HepG2 (cell line): ENCODE data around the gene TEKT5. TPM values are rescaled to one million over a fixed set of nuclear protein-coding genes. Genes with fewer than 3 reads are reported as not detected.
A peak's percentile ranks its signal among the peaks of the same experiment; 100 is the strongest.

ENCODE experiments used
- ARHGAP35 ChIP-seq: sonication (generic); formaldehyde crosslinking; IDR thresholded peaks from 2 replicates; pipeline ENCODE4 v1.9.0; 2022; ENCODE audit warnings: mild to moderate bottlenecking, inconsistent platforms, moderate library complexity, missing genetic modification reagents, borderline replicate concordance
- BRD4 ChIP-seq: sonication (generic); formaldehyde crosslinking; IDR thresholded peaks from 2 replicates; pipeline ENCODE4 v1.4.0; 2020; ENCODE audit warnings: missing genetic modification reagents
- CC2D1A ChIP-seq: sonication (generic); formaldehyde crosslinking; IDR thresholded peaks from 2 replicates; pipeline ENCODE4 v1.8.1; 2023; ENCODE audit warnings: mild to moderate bottlenecking, missing genetic modification reagents
- CREB1 ChIP-seq, 2 experiments: fragments of 450-650 bp in 1 of 2; IDR thresholded peaks; 2 replicates each; pipeline ENCODE4 v1.6.1; 2016 to 2017; ENCODE audit warnings: control low read depth in 1 of 2, mild to moderate bottlenecking in 1 of 2, missing compliant biosample characterization in 1 of 2, missing genetic modification characterization in 1 of 2
- HNF1B ChIP-seq: sonication (generic); formaldehyde crosslinking; IDR thresholded peaks from 2 replicates; pipeline ENCODE4 v1.5.1; 2020; ENCODE audit warnings: mild to moderate bottlenecking, moderate library complexity, missing genetic modification reagents
- MLXIP ChIP-seq: sonication (generic); formaldehyde crosslinking; IDR thresholded peaks from 2 replicates; pipeline ENCODE4 v1.9.0; 2021; ENCODE audit warnings: missing genetic modification reagents, borderline replicate concordance
- SPEN ChIP-seq: sonication (generic); formaldehyde crosslinking; IDR thresholded peaks from 2 replicates; pipeline ENCODE4 v1.5.1; 2020; ENCODE audit warnings: low read depth, mild to moderate bottlenecking, missing genetic modification reagents
- SRF ChIP-seq: IDR thresholded peaks from 2 replicates; pipeline ENCODE4 v1.6.1; 2011; ENCODE audit warnings: mild to moderate bottlenecking, low read depth, low read length, moderate library complexity
- ZHX2 ChIP-seq, 2 experiments: sonication (generic) in 1 of 2; formaldehyde crosslinking in 1 of 2; IDR thresholded peaks; 2 replicates each; pipeline versions ENCODE4 v1.6.1 to v1.9.0; 2014 to 2022; ENCODE audit warnings: antibody characterized with exemption in 1 of 2, borderline replicate concordance in 1 of 2, inconsistent platforms in 1 of 2, low read depth in 1 of 2, missing genetic modification reagents in 1 of 2
- ZNF367 ChIP-seq: sonication (generic); formaldehyde crosslinking; IDR thresholded peaks from 2 replicates; pipeline ENCODE4 v1.4.0; 2020; ENCODE audit warnings: missing genetic modification reagents, borderline replicate concordance
- ZNF441 ChIP-seq: sonication (generic); formaldehyde crosslinking; IDR thresholded peaks from 2 replicates; pipeline ENCODE4 v1.7.0; 2021; ENCODE audit warnings: missing genetic modification reagents, borderline replicate concordance
- ZNF605 ChIP-seq: sonication (generic); formaldehyde crosslinking; IDR thresholded peaks from 2 replicates; pipeline ENCODE4 v1.8.0; 2022; ENCODE audit warnings: mild to moderate bottlenecking, missing genetic modification reagents
- ZNF607 ChIP-seq: sonication (generic); formaldehyde crosslinking; IDR thresholded peaks from 2 replicates; pipeline ENCODE4 v1.5.1; 2020; ENCODE audit warnings: missing genetic modification reagents, mild to moderate bottlenecking, borderline replicate concordance
- ZNF660 ChIP-seq: sonication (generic); formaldehyde crosslinking; IDR thresholded peaks from 2 replicates; pipeline ENCODE4 v1.5.1; 2020; ENCODE audit warnings: mild to moderate bottlenecking, low read depth, missing genetic modification reagents, borderline replicate concordance
- ZNF792 ChIP-seq: IDR thresholded peaks from 2 replicates; pipeline ENCODE4 v1.6.1; 2016
- ZNF883 ChIP-seq: sonication (generic); formaldehyde crosslinking; IDR thresholded peaks from 2 replicates; pipeline ENCODE4 v1.5.1; 2020; ENCODE audit warnings: mild to moderate bottlenecking, missing genetic modification reagents; ENCODE audit errors: not compliant biosample characterization
- polyA plus RNA-seq, 8 experiments: library from polyadenylated mRNA; depleted of rRNA in 3 of 8; stranded (reverse) in 7 of 8; unstranded in 1 of 8; fragments of >200 nt; fragmentation: Illumina TruSeq in 4 of 8; extraction: Trizol in 4 of 8; gene quantifications; 2 replicates each; pipeline versions ENCODE4 v1.2.1 to v1.2.3, GENCODE V29; 2011 to 2016; ENCODE audit warnings: low read depth in 4 of 8, missing spikeins in 1 of 8, mixed read lengths in 1 of 8; ENCODE audit not compliant: insufficient read depth in 1 of 8
- total RNA-seq, 5 experiments: library from RNA; depleted of rRNA; stranded (reverse); fragments of >200 nt; fragmentation: Illumina TruSeq; extraction: Trizol; gene quantifications; 2 replicates each; pipeline ENCODE4 v1.2.3, GENCODE V29; 2016; ENCODE audit warnings: low read depth in 1 of 5

Gene TEKT5
- total and polyA plus RNA-seq, 2 of the 13 experiments (the other 11 are each of a cell fraction or from before 2014, with no cell fraction given): 0.16 TPM; not detected in 1

GRCh38 chr16:10738231-10739077 lies 43.7 kb upstream of the TEKT5 start (continued):
- no peak for TF ChIP-seq MLXIP (CRISPR knock-in tag)
- peak; percentile 41; the same call in 1 of the 2 replicates for TF ChIP-seq ZNF607 (CRISPR knock-in tag)
- TF ChIP-seq ZNF883 (CRISPR knock-in tag): no peak
- TF ChIP-seq CC2D1A (CRISPR knock-in tag): 0 out of 2 replicates have a peak, but pooled peaks have one; percentile 27
- 0 out of 2 replicates have a peak, but pooled peaks have one; percentile 69 for TF ChIP-seq BRD4
- no peak for TF ChIP-seq ZHX2 (IDR thresholded peaks at IDR 0.05; ENCODE audit: low read depth)
- no peak; the same call in 1 of the 2 replicates for TF ChIP-seq ZHX2 (CRISPR knock-in tag; IDR thresholded peaks at IDR 0.05; ENCODE audit: borderline replicate concordance)
- peak; percentile 53; the same call in 1 of the 2 replicates for TF ChIP-seq SPEN (CRISPR knock-in tag)
- TF ChIP-seq ZNF792 (CRISPR knock-in tag): 0 out of 2 replicates have a peak, but pooled peaks have one; percentile 41
- TF ChIP-seq ZNF441 (CRISPR knock-in tag): peak; percentile 89
- 0 out of 2 replicates have a peak, but pooled peaks have one; percentile 13 for TF ChIP-seq ZNF367 (CRISPR knock-in tag)
- no peak for TF ChIP-seq SRF
- peak; percentile 80 for TF ChIP-seq CREB1 (IDR thresholded peaks at IDR 0.05)
- TF ChIP-seq CREB1 (CRISPR knock-in tag; IDR thresholded peaks at IDR 0.05): no peak
- TF ChIP-seq ZNF660: no peak
- no peak for TF ChIP-seq ARHGAP35 (CRISPR knock-in tag)
- peak; percentile 32; the same call in 1 of the 2 replicates for TF ChIP-seq ZNF605 (CRISPR knock-in tag)
- TF ChIP-seq HNF1B: peak; percentile 76
